Measurements from ENCODE around the gene STAT2. TPM values are rescaled to one million over a fixed set of nuclear protein-coding genes. Genes with fewer than 3 reads are reported as not detected.
A peak's percentile ranks its signal among the peaks of the same experiment; 100 is the strongest.

STAT2 gene
- total and polyA plus RNA-seq, 9 of the 15 experiments (the other 6 are each of a cell fraction or from before 2014, with no cell fraction given): 15.5 to 46.9 (median 40.1) TPM

DNA sequence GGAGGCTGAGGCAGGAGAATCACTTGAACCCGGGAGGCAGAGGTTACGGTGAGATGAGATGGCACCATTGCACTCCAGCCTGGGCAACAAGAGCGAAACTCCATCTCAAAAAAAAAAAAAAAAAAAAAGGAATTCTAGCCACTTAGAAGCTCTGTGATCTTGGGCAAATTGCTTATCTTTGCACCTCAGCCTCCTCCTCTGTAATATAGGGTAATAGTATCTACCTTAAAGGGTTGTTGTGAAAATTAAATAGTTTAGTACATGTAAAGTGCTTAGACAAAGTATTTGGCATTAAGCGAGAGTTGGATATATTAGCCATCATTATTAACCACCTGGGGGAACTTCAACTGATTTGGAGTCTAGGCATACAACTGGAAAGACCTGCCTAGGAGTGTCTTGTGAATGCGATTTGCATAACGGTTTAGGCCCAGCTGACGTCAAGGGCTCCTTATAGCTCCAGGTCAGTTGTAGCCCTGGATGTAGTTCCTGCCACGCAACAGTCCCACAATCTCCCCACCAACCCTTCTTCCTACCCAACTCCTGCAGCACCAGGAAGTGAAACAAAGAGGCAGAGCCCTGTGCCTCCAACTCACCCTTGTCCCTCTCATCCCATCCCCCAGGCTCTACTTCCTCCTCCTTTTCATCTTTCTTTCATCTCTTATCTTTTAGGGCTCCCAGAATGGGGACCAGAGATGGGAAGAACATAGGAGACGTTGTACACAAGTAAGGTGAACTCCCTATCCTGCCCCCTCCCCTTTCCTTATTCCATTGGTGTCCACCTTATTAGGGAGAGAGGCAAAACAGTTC, 23.3 kb downstream of the STAT2 start (continued):
- TF ChIP-seq, protein P1, sequence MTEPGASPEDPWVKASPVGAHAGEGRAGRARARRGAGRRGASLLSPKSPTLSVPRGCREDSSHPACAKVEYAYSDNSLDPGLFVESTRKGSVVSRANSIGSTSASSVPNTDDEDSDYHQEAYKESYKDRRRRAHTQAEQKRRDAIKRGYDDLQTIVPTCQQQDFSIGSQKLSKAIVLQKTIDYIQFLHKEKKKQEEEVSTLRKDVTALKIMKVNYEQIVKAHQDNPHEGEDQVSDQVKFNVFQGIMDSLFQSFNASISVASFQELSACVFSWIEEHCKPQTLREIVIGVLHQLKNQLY (CRISPR knock-in tag; conservative IDR thresholded peaks at IDR 0.05): no peak
- TF ChIP-seq CHD7 (IDR thresholded peaks at IDR 0.05; ENCODE audit: low read depth, low read length): no peak
- no peak for TF ChIP-seq JUNB (CRISPR knock-in tag; conservative IDR thresholded peaks at IDR 0.05)
- TF ChIP-seq, protein P2, sequence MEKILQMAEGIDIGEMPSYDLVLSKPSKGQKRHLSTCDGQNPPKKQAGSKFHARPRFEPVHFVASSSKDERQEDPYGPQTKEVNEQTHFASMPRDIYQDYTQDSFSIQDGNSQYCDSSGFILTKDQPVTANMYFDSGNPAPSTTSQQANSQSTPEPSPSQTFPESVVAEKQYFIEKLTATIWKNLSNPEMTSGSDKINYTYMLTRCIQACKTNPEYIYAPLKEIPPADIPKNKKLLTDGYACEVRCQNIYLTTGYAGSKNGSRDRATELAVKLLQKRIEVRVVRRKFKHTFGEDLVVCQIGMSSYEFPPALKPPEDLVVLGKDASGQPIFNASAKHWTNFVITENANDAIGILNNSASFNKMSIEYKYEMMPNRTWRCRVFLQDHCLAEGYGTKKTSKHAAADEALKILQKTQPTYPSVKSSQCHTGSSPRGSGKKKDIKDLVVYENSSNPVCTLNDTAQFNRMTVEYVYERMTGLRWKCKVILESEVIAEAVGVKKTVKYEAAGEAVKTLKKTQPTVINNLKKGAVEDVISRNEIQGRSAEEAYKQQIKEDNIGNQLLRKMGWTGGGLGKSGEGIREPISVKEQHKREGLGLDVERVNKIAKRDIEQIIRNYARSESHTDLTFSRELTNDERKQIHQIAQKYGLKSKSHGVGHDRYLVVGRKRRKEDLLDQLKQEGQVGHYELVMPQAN (IDR thresholded peaks at IDR 0.05; ENCODE audit: borderline replicate concordance): peak; percentile 64; the same call in 1 of the 2 replicates
- no peak for TF ChIP-seq ZNF586 (CRISPR knock-in tag; conservative IDR thresholded peaks at IDR 0.05)
- TF ChIP-seq HDAC2 (IDR thresholded peaks at IDR 0.05): peak; percentile 67
- no peak for TF ChIP-seq ZNF174 (CRISPR knock-in tag; IDR thresholded peaks at IDR 0.05)
- TF ChIP-seq STAG1 (CRISPR knock-in tag; IDR thresholded peaks at IDR 0.05; ENCODE audit: borderline replicate concordance): no peak
- TF ChIP-seq MTF1 (CRISPR knock-in tag; IDR thresholded peaks at IDR 0.05; ENCODE audit: borderline replicate concordance): no peak

All from K562 (cell line).